Osteocyte (in vitro differentiated cells): ENCODE data around the gene ALDH1A3. TPM values are rescaled to one million over a fixed set of nuclear protein-coding genes. Genes with fewer than 3 reads are reported as not detected.

ENCODE experiments used
- DNase-seq: peaks from one replicate; pipeline ENCODE4 v3.0.0; 2021; ENCODE audit warnings: mixed read lengths; ENCODE audit not compliant: unreplicated experiment; ENCODE audit errors: extremely low spot score
- H3K27ac Mint-ChIP-seq: one replicate; pipeline ENCODE4 v1.8.0; 2021; ENCODE audit warnings: mild to moderate bottlenecking, mixed read lengths; ENCODE audit not compliant: unreplicated experiment
- H3K27me3 Mint-ChIP-seq: one replicate; pipeline ENCODE4 v1.8.0; 2021; ENCODE audit warnings: mixed read lengths; ENCODE audit not compliant: unreplicated experiment
- H3K36me3 Mint-ChIP-seq: one replicate; pipeline ENCODE4 v1.8.0; 2021; ENCODE audit warnings: mixed read lengths; ENCODE audit not compliant: unreplicated experiment
- H3K4me1 Mint-ChIP-seq: one replicate; pipeline ENCODE4 v1.8.0; 2021; ENCODE audit warnings: mixed read lengths; ENCODE audit not compliant: unreplicated experiment
- H3K4me3 Mint-ChIP-seq: one replicate; pipeline ENCODE4 v1.8.0; 2021; ENCODE audit warnings: mild to moderate bottlenecking, moderate library complexity, mixed read lengths; ENCODE audit not compliant: unreplicated experiment
- H3K9me3 Mint-ChIP-seq: one replicate; pipeline ENCODE4 v1.8.0; 2021; ENCODE audit warnings: mixed read lengths; ENCODE audit not compliant: unreplicated experiment
- total RNA-seq: library from RNA; stranded (reverse); gene quantifications from 2 replicates; pipeline ENCODE4 v1.2.1, GENCODE V29; 2021
- TF ChIP-seq, protein P1 (sequence below): fragments of 200-600 bp; sonication (generic); IDR thresholded peaks from 2 replicates; pipeline ENCODE4 v1.5.0; 2021; ENCODE audit warnings: antibody characterized with exemption, mild to moderate bottlenecking, moderate library complexity

ALDH1A3 gene
- total RNA-seq, 1 donor from 2014 or later = 0.30 TPM

DNA sequence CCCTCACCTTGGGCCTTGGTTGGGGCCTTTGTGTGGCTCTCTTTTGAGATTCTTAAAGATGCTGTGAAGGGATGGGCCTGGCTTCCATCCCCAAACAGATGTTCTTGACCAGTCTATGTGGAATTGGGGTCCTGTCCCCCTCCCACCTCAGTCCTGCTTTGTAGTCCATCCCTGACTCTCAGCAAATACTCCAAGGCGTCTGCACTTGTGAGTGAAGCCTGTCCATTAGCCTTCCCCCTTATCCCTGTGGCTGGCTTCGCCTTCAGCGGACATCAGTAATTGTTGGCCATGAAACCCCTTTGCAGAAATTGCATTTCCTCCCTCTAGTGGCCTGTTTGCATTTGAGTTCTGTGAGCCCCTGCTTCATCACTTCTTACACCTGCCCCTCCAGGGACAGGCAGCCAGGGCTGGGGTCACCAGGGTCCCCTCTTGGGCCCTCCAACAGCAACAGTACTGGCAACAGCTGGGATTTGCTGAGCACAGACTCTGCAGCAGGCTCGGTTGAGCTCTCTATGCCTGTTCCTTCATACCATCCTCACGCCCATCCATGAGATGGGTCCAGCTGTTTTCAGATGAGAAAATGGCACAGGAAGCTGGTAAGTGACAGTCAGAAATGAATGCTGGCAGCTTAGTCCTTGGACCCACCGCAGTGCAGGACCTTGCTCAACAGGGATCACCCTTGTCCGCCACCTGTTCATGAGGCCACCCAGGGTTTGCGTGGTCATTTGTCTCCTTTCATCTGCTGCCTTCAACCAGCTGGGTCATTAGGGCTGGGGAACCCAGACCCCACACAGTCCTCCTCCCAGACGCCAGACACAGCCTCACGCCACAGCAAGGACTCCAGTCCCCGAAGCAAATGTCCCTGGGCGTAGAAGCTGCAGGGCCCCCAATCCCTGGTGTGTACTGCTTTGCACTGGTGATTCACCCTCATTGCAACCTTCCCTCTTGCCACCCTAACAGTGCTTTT lies 30.6 kb downstream of the ALDH1A3 start:
- no peaks in the 10 kb centered on the region for H3K27me3 Mint-ChIP-seq
- TF ChIP-seq, protein P1, sequence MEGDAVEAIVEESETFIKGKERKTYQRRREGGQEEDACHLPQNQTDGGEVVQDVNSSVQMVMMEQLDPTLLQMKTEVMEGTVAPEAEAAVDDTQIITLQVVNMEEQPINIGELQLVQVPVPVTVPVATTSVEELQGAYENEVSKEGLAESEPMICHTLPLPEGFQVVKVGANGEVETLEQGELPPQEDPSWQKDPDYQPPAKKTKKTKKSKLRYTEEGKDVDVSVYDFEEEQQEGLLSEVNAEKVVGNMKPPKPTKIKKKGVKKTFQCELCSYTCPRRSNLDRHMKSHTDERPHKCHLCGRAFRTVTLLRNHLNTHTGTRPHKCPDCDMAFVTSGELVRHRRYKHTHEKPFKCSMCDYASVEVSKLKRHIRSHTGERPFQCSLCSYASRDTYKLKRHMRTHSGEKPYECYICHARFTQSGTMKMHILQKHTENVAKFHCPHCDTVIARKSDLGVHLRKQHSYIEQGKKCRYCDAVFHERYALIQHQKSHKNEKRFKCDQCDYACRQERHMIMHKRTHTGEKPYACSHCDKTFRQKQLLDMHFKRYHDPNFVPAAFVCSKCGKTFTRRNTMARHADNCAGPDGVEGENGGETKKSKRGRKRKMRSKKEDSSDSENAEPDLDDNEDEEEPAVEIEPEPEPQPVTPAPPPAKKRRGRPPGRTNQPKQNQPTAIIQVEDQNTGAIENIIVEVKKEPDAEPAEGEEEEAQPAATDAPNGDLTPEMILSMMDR = peak; percentile 36
- no peak for DNase-seq
- no peaks in the 10 kb centered on the region for H3K4me1 Mint-ChIP-seq
- H3K36me3 Mint-ChIP-seq = peaks cover 2% of the 10 kb centered on the region
- H3K9me3 Mint-ChIP-seq = peaks cover 10% of the 10 kb centered on the region
- no peak overlapping the region for H3K27ac Mint-ChIP-seq
- no peak overlapping the region for H3K4me3 Mint-ChIP-seq

DNA sequence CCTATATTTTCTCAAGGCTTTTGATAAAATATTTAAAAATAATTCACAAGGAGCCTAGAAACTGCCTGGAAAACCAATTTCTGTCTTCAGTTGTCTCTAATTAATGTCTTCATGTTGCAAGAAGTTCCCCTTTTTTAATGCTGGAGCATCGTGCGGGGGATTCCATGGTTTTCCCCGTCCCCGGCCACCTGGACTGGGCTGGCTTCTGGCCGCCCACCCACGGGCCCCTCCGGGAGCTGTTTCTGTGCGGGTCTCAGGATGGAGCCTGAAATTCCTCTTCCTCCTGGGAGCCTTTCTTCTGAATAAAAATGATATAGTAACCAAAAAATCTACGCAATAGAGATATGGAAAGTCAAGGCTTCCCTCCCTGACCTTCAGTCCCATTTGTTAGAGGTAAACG lies 31.5 kb downstream of the ALDH1A3 start:
- Mint-ChIP-seq H3K4me1 (no peaks in the 10 kb centered on the region), H3K27ac (no peak overlapping the region), H3K36me3 (peaks cover 2% of the 10 kb centered on the region), H3K27me3 (no peaks in the 10 kb centered on the region), H3K4me3 (no peak overlapping the region), H3K9me3 (peaks cover 10% of the 10 kb centered on the region)
- TF ChIP-seq, protein P1 = no peak
- no peak for DNase-seq

DNA sequence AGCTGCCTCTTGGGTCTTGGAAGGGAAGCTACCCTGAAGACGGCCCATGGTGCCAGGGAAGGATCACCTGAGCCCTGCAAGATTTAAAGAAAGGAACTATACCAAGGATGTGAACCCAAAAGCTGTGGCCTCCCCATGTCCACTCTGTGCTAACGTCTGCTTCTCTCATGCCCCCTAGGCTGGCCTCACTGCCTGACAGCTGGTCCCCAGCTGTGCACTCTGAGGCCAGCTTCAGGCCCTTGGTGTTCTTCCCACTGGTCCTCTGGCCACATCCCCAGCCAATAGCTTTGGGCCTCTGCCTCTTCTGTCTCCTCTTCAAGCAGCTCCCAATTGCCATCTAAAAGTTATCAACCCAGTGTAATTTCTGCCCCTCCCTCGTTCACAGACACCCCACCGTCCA lies 34.3 kb downstream of the ALDH1A3 start:
- Mint-ChIP-seq H3K9me3 (peaks cover 10% of the 10 kb centered on the region), H3K36me3 (peaks cover 2% of the 10 kb centered on the region), H3K27ac (no peak overlapping the region), H3K4me1 (peaks cover 9% of the 10 kb centered on the region), H3K4me3 (no peak overlapping the region), H3K27me3 (no peaks in the 10 kb centered on the region)
- TF ChIP-seq, protein P1 = no peak
- no peak for DNase-seq

DNA sequence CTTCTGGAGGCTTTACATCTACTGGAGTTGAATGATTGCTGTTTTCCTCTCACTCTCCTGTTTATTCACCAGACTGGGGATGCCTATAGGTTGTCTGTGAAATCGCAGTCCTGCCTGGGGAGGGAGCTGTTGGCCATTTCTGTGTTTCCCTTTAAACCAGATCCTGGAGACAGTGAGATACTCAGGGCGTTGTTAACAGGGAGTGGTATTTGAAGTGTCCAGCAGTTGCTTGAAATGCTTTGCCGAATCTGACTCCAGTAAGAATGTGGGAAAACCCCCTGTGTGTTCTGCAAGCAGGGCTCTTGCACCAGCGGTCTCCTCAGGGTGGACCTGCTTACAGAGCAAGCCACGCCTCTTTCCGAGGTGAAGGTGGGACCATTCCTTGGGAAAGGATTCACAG lies 35.2 kb downstream of the ALDH1A3 start:
- Mint-ChIP-seq H3K27ac (no peak overlapping the region), H3K9me3 (peaks cover 10% of the 10 kb centered on the region), H3K27me3 (no peaks in the 10 kb centered on the region), H3K36me3 (peaks cover 2% of the 10 kb centered on the region), H3K4me3 (no peak overlapping the region), H3K4me1 (peaks cover 10% of the 10 kb centered on the region)
- DNase-seq = no peak
- TF ChIP-seq, protein P1 = peak; percentile 9

DNA sequence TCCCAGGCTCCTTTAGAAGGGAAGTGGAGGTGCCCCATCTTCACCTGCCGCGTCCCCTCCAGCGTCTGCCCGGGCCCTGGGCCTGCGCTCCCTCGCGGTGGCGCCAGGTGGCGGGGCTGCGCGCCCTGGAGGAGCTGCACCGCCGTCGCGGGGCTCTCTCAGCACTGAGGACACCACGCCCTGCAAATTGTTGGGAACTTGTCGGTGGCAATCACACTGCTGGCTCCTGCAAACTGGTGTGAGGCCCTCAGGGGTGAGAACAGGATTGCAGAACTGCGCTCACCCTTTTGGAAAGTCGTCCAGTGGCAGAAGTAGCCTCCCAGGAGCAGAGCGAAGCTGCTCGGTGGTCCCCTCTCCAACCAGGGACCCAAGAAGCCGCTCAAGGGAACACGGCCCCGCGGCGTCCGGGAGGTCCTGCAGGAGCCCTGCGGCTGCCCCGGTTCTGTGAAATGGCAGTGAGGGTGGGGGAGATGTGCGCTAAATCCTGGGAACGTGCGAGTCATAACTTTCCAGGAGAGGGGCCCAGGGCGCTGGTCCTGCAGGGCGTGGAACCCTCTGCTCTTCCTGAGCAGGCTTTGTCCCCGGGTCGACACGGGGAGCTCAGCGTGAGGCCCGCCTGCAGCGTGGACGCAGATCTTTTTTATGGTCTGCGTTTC lies 38.5 kb downstream of the ALDH1A3 start:
- H3K27me3 Mint-ChIP-seq = no peaks in the 10 kb centered on the region
- peak overlapping the region; percentile 29 for H3K27ac Mint-ChIP-seq
- peaks cover 2% of the 10 kb centered on the region for H3K36me3 Mint-ChIP-seq
- peaks cover 4% of the 10 kb centered on the region for H3K9me3 Mint-ChIP-seq
- peak; percentile 91 for DNase-seq
- peaks cover 17% of the 10 kb centered on the region for H3K4me1 Mint-ChIP-seq
- H3K4me3 Mint-ChIP-seq = peak overlapping the region; percentile 79
- TF ChIP-seq, protein P1 = peak; percentile 94
